NT2/D1 (cell line): Measurements from ENCODE around the gene SEC63.

Source experiments
- SUZ12 ChIP-seq: IDR thresholded peaks from 2 replicates; pipeline ENCODE4 v1.6.1; 2011; ENCODE audit not compliant: insufficient read length, insufficient read depth; ENCODE audit errors: extremely low read depth
- YY1 ChIP-seq: IDR thresholded peaks from 2 replicates; pipeline ENCODE4 v1.6.1; 2011; ENCODE audit not compliant: insufficient read length, insufficient read depth
- ZNF274 ChIP-seq: IDR thresholded peaks from 2 replicates; pipeline ENCODE4 v1.6.1; 2011; ENCODE audit warnings: mild to moderate bottlenecking, low read depth, low read length

- TF ChIP-seq YY1 = no peak
- TF ChIP-seq SUZ12 = no peak
- no peak for TF ChIP-seq ZNF274
Measured at GRCh38 chr6:107959392-107959791, 1.4 kb upstream of the SEC63 start.
